Measurements from ENCODE around the gene MROH2A. TPM values are rescaled to one million over a fixed set of nuclear protein-coding genes. Genes with fewer than 3 reads are reported as not detected.

Gene MROH2A
- total RNA-seq, 1 donor from 2014 or later, result not detected

DNA sequence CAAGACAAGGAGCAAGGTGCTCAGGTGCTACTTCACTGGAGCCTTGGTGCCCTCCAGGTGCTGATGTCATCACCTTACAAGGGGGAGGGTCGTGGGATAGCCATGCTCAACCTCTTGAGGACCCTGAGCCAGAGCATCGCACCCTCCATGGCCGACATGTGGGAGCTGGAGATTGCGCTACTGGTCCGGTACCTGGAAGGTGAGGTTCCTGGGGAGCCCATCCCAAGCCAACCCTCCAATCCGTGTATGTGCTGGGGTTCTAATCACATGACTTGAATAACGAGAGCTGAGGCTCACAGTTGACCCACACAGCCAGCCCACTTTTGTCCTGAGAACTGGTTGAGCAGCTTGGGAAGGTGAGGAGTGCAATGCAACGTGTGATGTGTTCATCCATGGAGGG is 25.9 kb downstream of the MROH2A start:
- Histone ChIP-seq H3K9me3 (no peaks in the 10 kb centered on the region), H3K4me3 (no peak overlapping the region), H3K27me3 (no peaks in the 10 kb centered on the region), H3K36me3 (no peaks in the 10 kb centered on the region), H3K27ac (no peak overlapping the region), H3K4me1 (no peaks in the 10 kb centered on the region)
- TF ChIP-seq CTCF (IDR thresholded peaks at IDR 0.05), result no peak
- intact Hi-C loops (cut with DNase I), result no loop called here
- DNase-seq (no peak), ATAC-seq (no peak)

GRCh38 chr2:233807215-233807865 is 29.2 kb downstream of the MROH2A start:
- intact Hi-C loops (cut with DNase I), result no loop called here
- H3K36me3 ChIP-seq, result no peaks in the 10 kb centered on the region
- DNase-seq (peak; percentile 31), ATAC-seq (no peak)
- H3K27me3 ChIP-seq, result no peaks in the 10 kb centered on the region
- no peak overlapping the region for H3K4me3 ChIP-seq
- no peaks in the 10 kb centered on the region for H3K4me1 ChIP-seq
- no peaks in the 10 kb centered on the region for H3K9me3 ChIP-seq
- TF ChIP-seq CTCF (IDR thresholded peaks at IDR 0.05), result no peak
- H3K27ac ChIP-seq, result no peak overlapping the region

DNA sequence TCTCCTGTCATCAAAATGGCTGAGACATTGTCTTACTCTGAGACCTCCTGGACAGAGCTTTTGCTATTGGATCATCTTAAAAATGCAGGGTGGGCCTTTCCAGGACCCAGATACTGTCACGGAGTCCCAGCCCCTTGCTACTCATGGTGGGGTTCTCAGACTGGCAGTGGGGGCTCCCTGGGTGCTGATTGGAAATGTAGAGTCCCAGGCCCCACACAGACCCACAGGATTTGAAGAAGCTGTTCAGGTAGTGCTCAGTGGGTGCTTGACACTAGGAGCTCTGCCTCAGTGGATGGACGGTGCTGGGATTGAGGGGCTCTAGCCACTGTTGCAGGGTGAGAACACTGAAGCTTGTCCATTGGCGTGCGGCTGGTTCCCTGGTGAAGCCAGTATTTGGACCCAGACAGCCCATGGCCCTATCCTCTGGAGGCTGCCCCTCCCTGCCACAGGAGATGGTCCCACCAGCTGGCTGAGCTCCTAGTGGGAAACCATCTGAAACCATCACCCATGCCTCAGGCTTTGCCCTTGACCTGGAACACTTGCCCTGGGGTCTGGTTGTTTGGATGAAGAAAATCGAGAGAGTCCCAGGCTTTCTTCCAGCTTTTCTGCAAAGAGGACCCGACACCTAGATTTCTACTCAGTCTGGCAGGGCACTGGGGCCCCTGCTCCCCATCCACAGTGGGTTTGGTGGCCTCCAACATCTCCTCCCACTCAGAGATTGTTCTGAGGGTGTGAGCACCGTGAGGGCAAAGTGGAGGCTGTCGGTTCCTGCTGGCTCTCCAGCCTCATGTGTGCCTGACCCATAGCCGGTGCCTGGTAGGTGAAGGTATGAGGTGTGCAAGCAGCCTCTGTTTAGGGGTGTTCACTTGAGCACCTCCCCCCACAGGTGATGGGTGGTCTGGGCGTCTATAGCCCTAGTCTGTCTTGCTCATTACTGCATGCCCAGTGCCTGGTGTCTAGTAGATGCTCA is 30.1 kb downstream of the MROH2A start:
- no peaks in the 10 kb centered on the region for H3K36me3 ChIP-seq
- DNase-seq (peak; percentile 46), ATAC-seq (no peak)
- no peaks in the 10 kb centered on the region for H3K4me1 ChIP-seq
- H3K27me3 ChIP-seq, result no peaks in the 10 kb centered on the region
- H3K27ac ChIP-seq, result no peak overlapping the region
- H3K4me3 ChIP-seq, result no peak overlapping the region
- intact Hi-C loops (cut with DNase I), result no loop called here
- H3K9me3 ChIP-seq, result no peaks in the 10 kb centered on the region
- no peak for TF ChIP-seq CTCF (IDR thresholded peaks at IDR 0.05)

GRCh38 chr2:233810385-233810784 is 32.3 kb downstream of the MROH2A start:
- Histone ChIP-seq H3K36me3 (no peaks in the 10 kb centered on the region), H3K4me3 (no peak overlapping the region), H3K4me1 (no peaks in the 10 kb centered on the region), H3K27me3 (no peaks in the 10 kb centered on the region), H3K9me3 (no peaks in the 10 kb centered on the region), H3K27ac (no peak overlapping the region)
- ATAC-seq (no peak), DNase-seq (peak; percentile 16)
- intact Hi-C loops (cut with DNase I), result no loop called here
- TF ChIP-seq CTCF (IDR thresholded peaks at IDR 0.05), result no peak

- H3K4me1 ChIP-seq, result no peaks in the 10 kb centered on the region
- no peak for TF ChIP-seq CTCF (IDR thresholded peaks at IDR 0.05)
- intact Hi-C loops (cut with DNase I), result no loop called here
- no peaks in the 10 kb centered on the region for H3K9me3 ChIP-seq
- ATAC-seq (no peak), DNase-seq (peak; percentile 43)
- no peak overlapping the region for H3K27ac ChIP-seq
- no peak overlapping the region for H3K4me3 ChIP-seq
- H3K27me3 ChIP-seq, result no peaks in the 10 kb centered on the region
- H3K36me3 ChIP-seq, result no peaks in the 10 kb centered on the region
Observed at GRCh38 chr2:233811087-233811486, 33.0 kb downstream of the MROH2A start.

All from upper lobe of right lung (tissue), 1 donor.